ENCODE data around the gene ABCG8.
A peak's percentile ranks its signal among the peaks of the same experiment; 100 is the strongest.

Gene ABCG8

DNA sequence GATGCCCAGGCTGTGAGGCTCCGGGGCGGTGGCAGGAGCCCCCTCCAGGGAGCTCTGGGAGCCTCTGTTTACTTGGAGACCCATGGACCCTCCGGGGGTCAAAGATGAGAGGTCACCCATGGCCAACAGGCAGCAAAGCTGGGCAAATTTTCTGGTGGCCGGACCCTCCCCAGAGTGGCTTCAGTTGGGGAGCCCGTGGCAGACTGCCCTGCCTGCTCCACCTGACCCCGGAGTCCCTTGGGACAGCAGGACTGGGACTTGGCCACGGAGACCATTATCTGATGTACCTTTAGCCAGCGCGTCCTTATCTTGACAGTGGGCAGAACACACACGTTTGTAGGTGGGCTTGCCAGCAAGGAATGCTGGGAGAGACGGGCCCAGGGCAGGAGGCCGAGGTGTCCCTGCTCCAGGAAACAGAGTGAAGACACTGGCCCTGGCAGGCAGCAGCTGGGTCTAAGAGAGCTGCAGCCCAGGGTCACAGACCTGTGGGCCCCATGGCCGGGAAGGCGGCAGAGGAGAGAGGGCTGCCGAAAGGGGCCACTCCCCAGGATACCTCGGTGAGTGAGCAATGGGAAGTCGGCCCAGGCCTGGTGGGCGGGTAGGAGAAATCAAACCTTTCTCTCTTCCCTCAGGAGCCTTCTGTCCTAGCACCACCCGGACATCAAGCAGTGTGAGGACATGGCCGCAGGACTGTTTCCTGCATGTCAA is at the start of gene ABCG8, which contains the start of gene ABCG5:
ABCG8 (plus strand) TSS at position 412 of the 708 bp plus-strand sequence; CDS start at position 495, 83 bp downstream.
ABCG5 (minus strand) TSS at position 280 of the 708 bp plus-strand sequence; CDS start at position 120, 160 bp downstream.
- no peak for FAIRE-seq

DNA sequence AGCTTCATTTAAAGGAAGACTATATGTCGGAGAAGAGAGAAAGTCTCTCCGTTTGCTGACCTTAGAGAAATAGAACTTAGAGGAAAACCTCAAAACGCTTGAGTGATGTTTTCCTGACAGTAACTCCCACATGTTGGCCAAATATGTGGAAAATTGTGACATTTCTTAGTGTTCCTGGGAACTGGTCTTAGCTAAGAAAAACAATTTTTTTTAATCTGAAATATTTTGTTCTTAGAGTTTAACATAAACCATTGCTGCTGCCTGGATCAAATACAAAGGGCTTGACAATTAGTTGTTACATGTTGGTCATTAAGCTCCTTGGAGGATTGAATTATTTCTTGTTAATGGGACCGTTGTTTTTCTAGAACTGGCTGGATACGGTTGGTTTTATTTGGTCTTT is 48.6 kb upstream of the ABCG8 start:
- FAIRE-seq, result no peak

DNA sequence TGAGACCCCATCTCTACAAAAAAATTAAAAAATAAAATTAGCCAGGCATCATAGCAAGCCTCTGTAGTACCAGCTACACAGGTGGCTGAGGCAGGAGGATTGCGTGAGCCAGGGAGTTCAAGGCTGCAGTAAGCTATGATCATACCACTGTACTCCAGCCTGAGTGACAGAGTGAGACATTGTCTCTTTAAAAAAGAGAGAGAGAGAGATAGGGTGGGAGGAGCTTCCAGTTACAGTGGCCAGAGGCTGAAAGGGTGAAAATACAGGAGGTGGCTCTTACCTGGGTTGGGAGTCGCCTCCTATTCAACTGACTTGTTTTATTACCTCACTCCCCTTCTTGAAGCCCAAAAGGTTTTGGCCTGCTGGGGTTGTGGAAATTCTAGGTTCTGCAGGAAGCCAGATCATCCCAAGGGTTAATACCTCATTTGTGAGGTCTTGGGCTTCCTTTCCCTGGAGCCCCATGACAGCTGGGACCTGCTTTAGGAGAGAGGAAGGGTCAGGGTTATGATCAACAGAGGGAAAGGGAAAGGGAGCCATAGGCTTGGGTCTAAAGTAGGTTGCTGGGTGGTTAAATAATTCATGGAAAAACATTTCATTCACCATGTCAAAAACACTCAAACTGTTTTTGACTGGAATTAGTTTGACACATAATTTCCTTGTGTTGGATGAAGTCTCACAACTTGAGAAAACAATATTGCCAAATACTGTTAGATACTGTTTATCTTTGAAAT is 47.6 kb upstream of the ABCG8 start:
- FAIRE-seq, result no peak

DNA sequence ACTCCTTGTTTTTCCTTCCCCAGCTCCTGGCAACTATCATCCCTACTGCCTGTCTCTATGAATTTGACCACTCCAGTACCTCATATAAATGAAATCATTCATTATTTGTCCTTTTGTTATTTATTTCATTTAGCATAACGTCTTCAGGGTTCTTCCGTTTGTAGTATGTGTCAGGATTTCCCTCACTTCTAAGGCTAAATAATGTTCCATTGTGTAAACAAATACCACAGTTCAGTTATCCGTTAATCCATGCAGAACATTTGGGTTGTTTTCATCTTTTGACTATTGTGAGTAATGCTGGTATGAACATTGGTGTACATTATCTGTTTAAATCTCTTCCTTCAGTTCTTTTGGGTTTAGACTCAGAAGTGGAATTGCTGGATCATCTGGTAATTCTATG is 46.1 kb upstream of the ABCG8 start:
- FAIRE-seq, result no peak

DNA sequence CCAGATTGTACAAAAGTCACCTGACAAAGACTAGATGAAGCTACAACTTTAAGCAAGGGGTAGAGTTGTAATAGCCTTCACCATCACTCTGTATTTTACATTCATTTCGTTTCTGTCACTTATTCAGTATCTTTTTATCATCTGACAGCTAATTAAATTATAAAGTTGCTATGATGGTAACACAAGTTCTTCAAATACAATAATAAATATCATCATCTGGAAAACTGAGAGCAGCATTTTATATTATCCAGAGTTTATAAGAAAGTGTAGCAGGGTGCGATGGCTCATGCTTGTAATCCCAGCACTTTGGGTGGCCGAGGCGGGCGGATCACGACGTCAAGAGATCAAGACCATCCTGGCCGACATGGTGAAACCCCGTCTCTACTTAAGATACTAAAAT is 43.8 kb upstream of the ABCG8 start:
- FAIRE-seq, result no peak

DNA sequence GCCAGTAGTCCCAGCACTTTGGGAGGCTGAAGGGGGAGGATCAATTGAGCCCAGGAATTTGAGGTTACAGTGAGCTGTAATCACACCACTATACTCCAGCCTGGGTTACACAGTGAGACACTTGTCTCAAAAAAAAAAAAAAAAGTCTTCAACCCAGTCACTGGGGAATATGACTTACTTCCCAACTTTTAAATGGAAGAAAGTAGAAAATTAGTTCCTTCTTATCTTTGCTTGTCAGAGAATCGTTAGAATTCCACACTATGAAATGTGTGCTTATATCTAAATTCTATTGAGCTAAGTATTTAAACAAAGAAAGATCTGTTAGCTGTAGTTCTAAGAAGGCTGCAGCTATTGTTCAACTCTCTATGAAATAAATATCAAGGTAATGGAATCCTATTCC is 42.6 kb upstream of the ABCG8 start:
- no peak for FAIRE-seq

DNA sequence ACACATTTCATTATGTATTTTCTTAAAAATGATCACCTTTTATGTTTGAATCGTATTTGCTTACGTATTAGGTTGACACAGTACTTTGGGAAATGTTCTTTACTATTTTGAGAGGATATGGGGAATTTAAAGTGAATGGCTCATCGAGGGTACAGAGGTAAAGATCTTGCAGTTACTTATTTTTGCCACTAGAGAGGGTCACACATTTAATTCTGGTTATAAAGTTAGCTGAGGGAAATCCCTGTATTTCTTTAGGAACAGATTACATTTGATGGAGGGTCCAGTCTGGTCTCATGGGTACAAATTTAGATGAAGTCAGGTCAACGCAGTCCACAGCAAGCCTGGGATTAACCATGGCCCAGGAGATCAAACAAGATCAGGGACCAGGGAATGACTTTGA is 40.5 kb upstream of the ABCG8 start:
- peak; percentile 28 for FAIRE-seq

DNA sequence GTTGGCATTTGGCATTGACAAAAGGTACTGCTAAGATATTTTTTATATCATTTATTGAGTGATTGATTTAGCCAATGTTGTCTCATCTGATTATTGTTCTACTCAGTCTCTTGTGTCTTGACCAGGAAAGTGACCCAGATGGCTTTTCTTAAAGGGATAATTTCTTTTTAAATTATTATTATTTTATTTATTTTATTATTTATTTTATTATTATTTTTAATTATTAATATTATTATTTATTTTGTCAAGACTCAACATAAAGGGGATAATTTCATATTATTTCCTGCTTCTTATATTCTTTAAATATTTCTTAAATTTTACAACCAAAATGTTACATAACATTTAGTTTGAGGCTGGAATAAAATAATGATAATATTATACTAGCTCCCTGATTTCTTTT is 37.9 kb upstream of the ABCG8 start:
- peak; percentile 64 for FAIRE-seq

DNA sequence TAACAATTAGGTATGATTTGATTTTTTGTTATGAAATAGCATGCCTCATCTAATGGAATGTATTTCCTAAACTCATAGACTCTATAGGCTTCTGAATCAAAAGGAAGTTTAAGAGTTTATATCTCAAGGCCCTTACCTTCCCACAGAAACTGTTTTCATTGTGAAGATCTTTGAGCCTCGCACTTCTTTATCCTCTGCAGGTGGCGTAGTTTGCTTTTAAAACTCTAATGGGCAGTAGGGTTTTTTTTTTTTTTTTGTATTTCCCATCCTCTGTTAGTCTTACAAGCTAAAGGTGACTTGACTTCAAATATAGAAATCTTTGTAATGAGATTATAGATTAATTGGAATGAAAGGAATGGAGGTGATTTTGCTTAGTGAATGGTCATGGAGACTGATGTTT is 36.6 kb upstream of the ABCG8 start:
- FAIRE-seq, result no peak

DNA sequence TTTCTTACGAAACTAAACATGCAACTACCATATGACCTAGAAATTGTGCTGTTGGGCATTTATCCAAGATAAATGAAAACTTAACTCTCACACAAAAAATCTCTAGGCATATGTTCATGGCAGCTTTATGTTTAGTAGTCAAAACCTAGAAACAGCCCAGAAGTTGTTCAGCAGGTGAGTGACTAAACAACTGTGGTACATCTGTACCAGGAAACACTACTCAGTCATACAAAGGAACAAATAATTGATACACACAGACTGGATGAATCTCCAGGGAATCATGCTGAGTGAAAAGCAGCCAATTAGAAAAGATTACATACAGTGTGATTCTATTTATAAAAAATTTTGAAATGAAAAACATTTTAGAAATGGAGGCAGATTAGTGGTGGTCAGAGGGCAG is 35.7 kb upstream of the ABCG8 start:
- no peak for FAIRE-seq

DNA sequence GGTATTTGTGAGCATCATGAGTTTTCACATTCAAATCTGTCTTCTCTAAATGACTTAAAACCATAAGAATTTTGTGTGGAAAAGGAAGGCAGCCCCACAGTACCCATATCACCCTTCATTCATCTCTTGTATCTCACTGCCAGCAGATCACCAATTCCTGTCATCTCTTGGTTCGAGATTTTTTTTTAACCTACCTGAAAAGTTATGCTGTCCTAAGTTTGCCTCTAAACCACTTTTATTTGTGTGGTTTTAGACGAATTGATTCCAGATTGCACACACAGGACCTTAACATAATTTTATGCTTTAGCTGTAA is 32.1 kb upstream of the ABCG8 start:
- no peak for FAIRE-seq

DNA sequence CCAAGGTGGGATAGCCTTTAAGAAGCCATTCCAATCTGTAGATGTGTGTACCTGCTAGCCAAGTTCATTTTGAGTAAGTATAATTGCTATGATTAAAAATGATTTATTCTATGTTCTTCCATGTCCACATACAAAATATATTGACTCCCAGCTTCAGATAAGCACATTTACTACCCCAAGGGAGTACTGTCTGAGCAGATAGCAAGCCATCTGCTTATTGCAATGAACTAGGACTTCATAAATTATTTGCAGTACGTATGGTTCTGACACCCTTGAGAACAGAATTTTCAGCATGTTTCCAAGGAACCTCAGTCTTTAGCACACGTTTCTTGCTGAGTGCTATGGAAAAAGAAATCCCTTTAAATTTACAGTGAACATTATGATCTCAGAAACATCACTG is 28.3 kb upstream of the ABCG8 start:
- no peak for FAIRE-seq

DNA sequence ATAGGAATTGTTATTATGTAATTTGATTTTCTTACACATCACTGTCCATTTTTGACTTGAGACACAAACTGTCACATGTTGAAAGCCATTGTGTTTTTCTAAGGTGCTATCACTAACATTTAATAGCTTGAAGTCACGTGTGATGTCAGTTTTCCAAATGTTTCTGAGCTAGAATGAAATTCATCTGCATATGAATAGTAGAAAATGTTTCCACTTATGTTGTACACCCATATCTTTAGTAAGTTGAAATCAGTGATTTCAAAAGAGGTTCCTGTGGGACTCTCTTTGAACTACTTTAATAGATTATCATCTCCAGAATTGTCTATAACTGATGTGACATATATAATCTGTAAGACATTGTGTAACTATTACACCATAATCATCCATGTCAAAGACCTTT is 27.9 kb upstream of the ABCG8 start:
- FAIRE-seq, result peak; percentile 14

DNA sequence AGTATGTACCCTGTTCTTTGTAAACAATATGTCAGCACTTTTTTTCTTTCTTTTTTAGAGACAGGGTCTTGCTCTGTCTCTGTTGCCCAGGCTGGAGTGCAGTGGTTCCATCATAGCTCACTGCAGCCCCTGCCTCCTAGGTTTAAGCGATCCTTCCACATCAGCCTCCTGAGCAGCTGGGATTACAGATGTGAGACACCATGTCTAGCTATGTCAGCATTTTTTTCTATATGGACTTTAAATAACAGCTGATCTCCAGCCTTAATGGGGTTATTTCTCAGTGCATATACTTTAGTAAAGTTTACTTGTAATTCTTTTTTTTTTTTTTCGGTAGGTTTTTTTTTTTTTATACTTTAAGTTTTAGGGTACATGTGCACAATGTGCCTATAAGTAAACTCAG is 26.8 kb upstream of the ABCG8 start:
- no peak for FAIRE-seq

DNA sequence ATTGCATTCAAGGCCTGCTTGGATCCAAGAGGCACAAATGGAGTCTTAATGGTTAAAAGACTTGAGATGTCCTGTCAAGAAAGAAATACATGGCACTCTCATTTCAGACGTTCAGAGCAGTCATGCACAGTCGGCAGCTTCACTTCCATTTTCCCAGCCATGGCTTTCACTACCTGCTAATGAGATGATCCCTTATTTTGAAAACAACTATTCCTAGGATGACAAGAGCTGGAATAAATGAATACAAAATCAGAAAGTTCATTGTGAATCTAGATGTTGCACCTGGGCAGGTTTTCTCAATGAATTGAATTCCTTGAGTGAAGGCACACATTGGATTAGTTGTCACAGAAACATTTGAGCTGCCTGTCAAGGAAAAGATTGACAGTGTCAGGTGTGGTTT is 25.8 kb upstream of the ABCG8 start:
- FAIRE-seq, result no peak

DNA sequence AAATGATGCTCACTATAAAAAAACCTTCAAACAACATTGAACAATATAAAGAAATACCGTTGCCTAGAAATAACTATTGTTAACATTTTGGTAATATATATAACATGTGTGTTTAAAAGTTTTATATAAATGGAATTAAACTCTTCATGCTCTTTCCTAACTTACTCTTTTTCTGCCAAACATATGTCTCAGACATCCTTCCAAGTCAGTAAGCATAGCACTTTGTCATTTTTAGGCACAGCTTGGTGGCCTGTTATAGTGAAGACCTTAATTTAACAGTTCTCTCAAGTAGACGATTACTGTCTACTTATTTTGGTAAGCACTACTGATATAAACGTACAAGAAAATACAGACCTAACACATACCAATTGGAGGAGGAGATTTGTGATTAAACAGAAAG is 24.1 kb upstream of the ABCG8 start:
- FAIRE-seq, result no peak

DNA sequence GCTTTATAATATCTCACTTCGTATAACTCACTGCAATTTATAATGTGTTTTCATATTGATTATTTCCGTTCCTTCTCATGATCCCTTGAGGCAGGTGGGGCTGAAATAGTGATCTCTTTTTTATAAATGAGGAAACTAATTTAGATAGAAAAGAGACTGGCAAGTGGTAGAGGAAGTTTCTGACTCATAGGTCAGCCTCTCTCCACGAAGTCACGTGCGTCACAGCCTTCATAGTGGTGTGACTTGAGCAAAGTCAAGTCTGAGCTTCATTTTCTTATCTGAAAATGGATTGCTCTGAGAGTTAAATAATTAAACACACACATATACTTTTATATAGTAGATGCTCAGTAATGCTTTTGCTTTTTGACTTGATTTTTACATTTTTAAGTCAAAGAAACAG is 20.0 kb upstream of the ABCG8 start:
- FAIRE-seq, result peak; percentile 80

DNA sequence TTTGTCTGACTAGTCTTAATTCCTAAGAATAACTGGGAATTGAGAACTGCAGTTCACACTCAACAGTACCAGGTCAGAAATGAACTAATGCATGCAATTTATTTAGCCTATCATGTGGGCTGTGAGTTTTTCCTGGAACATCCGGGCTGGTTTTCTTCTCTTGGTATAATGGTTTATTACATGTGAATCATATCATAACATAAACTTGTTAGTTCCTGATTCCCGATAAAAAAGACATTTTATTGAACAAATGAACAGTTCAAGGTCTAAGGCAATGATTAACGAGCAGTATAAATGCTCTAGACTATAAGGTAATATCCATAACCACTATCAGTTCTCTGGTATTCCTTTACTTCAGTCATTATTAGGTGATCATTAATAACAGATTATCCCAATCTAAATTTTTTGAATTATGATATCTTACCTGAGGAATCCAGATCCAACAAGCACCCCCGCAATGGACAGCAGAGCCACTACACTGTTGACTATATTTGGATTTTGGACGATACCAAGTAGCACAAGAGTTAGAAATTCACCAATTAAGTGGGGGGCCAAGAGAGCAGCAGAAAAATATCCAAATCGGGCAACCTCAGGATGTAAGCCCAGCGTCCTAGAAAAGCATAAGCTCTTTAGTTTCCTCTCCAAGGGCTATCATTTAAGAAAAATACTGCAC is 19.1 kb upstream of the ABCG8 start:
- peak; percentile 31 for FAIRE-seq

DNA sequence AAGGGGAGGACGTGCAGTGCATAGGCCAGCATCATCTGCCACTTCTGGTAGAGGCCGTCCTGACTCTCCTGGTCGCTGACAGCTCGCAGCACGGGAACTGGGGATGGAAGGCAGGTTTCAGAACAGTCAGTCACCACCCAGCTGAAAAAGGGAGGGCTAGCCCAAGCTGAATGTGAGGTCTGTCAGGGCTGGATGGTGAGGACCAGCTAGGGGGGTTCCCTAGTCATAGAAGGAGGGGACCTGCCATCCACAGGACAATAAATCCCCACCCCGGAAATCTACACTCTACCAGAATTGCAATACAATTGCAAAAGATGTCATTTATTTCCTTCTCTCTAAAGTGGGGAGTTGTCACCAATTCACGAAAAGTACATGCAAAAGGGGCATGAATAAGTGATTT is 15.9 kb upstream of the ABCG8 start:
- no peak for FAIRE-seq

DNA sequence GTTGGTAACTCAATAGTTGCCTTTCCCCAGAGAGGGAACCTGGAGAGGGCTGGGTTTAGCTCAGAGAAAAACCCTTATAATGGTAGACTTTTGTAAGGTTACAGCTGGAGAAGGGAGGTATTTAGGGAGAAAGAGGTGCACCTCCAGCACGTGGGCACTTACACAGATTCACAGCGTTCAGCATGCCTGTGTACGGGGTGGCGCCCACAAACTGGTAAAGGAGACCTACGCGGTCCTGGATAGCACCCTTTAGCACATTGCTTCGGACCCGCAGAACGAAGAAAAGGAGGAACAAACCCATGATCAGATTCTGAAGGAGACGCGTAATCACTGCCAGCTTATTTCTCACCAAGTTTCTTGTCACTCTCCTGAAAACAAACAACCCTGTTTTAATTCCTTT is 15.0 kb upstream of the ABCG8 start:
- FAIRE-seq, result no peak

DNA sequence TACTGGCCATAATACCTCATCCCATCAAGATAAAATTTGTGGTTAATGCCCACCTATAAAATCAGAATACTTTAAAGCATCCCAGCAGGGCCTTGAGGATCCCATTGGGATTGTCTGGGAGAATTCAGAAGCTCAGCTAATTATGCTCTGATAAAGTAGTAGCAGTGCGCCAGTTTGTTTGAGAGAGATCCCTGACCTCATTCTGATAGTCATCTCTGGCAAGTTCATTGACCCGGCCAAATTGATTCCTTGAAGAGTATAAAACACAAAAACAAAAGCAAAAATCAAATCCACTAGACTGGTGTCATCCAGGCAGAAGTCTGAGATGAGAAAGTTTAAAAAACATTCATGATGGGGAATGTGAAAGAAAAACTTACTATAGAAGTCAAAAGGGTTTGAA is 14.3 kb upstream of the ABCG8 start:
- no peak for FAIRE-seq

DNA sequence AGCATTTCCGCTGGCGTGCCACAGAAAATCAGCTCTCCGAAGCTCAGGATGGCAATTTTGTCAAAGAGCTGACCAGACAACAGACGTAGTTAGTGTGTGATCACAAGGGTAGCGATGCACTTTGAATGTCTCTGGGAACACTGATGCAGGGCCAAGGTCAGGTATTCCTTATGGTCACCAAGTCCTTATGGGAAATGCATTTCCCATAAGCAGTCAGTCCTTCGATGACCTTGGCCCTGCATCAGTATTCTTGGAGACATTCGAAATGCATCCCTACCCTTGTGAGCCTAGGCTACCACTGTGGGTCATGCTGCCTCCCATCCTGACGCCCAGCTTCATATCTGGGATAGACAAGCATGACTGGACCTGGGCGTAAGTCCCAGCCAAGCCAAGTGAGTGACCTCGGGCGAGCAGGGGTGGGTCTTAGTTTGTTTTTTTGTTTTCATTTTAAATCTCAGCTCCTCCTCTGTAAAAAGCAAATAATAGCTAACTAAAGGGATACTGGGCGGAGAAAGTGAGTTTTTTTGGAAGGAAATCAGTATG is 13.7 kb upstream of the ABCG8 start:
- no peak for FAIRE-seq

DNA sequence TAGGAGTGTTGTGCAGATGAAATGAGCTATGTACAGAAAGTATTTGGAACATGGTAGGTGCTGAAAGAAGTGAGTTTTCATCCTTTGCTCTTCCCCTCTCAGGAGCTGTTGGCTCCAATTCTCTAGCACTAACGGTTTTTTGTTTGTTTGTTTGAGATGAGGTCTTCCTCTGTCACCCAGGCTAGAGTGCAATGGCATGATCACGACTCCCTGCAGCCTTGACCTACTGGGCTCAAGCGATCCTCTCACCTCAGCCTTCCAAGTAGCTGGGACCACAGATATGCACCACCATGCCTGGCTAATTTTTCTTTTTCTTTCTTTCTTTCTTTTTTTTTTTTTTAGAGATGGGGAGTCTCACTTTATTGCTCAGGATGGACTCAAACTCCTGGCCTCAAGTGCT is 12.9 kb upstream of the ABCG8 start:
- FAIRE-seq, result no peak

Data from colon (tissue), 2 donors.